H1 (cell line): ENCODE measurements around the gene KCNQ1. TPM values are rescaled to one million over a fixed set of nuclear protein-coding genes. Genes with fewer than 3 reads are reported as not detected.

Source experiments
- CTCF ChIA-PET: fragments of 300-600 bp; sonication (Branson Sonifier 250); formaldehyde crosslinking; loops from one replicate; lab custom pipeline; 2021; ENCODE audit not compliant: partially characterized antibody; lab: Charles Lee
- POLR2A ChIA-PET: fragments of 300-600 bp; sonication (Branson Sonifier 250); formaldehyde crosslinking; loops from one replicate; lab custom pipeline; 2021; ENCODE audit warnings: inconsistent platforms; ENCODE audit not compliant: partially characterized antibody; lab: Charles Lee
- DNase-seq, 2 experiments: peaks; one replicate each; pipeline versions ENCODE4 v3.0.0 to v3.0.0-alpha.2; 2010 to 2022; ENCODE audit warnings: low spot score in 2 of 2, low read depth in 1 of 2, mixed read lengths in 1 of 2
- FAIRE-seq: peaks from 2 replicates; lab custom pipeline; 2011; peaks lifted over from hg19 to GRCh38; lab: Jason Lieb, UNC
- H2AFZ ChIP-seq: 2 replicates; pipeline ENCODE4 v1.8.1; 2012; ENCODE audit warnings: low read length, inconsistent platforms
- H2AK5ac ChIP-seq: 2 replicates; pipeline ENCODE4 v1.6.1; 2013; ENCODE audit warnings: low read depth, low read length
- H2BK120ac ChIP-seq: replicated peaks from 2 replicates; pipeline ENCODE3; 2013; ENCODE audit warnings: low read depth, low read length, inconsistent platforms
- H2BK12ac ChIP-seq: 2 replicates; pipeline ENCODE4 v1.6.1; 2013; ENCODE audit warnings: low read depth, low read length
- H2BK15ac ChIP-seq: 2 replicates; pipeline ENCODE4 v1.6.1; 2013; ENCODE audit warnings: low read length
- H2BK20ac ChIP-seq: 2 replicates; pipeline ENCODE4 v1.6.1; 2013; ENCODE audit warnings: low read length
- H2BK5ac ChIP-seq: 2 replicates; pipeline ENCODE4 v1.6.1; 2013; ENCODE audit warnings: low read depth, low read length
- H3K14ac ChIP-seq: 2 replicates; pipeline ENCODE4 v1.6.1; 2013; ENCODE audit warnings: inconsistent platforms; ENCODE audit not compliant: insufficient read length
- H3K18ac ChIP-seq: 2 replicates; pipeline ENCODE4 v1.6.1; 2013; ENCODE audit warnings: low read length; ENCODE audit errors: extremely low read depth
- H3K23ac ChIP-seq: 2 replicates; pipeline ENCODE4 v1.6.1; 2013; ENCODE audit warnings: inconsistent platforms; ENCODE audit not compliant: insufficient read length
- H3K23me2 ChIP-seq: 2 replicates; pipeline ENCODE4 v1.6.1; 2013; ENCODE audit warnings: low read depth, low read length
- H3K27ac ChIP-seq: 2 replicates; pipeline ENCODE4 v1.6.1; 2011; ENCODE audit warnings: low read depth, low read length, inconsistent platforms
- H3K27me3 ChIP-seq, 4 experiments: replicated peaks in 1 of 4; 1 replicate in 1 of 4; 2 replicates in 3 of 4; pipeline versions ENCODE4 v1.6.1 to v1.8.1; 2011 to 2013; ENCODE audit warnings: low read length in 3 of 4, mild to moderate bottlenecking in 3 of 4, inconsistent platforms in 2 of 4, mixed read lengths in 2 of 4, moderate library complexity in 1 of 4; ENCODE audit not compliant: control insufficient read depth in 3 of 4, insufficient read depth in 3 of 4; ENCODE audit errors: extremely low read depth in 1 of 4
- H3K36me3 ChIP-seq, 4 experiments: 2 replicates each; pipeline versions ENCODE4 v1.6.1 to v1.8.1; 2011 to 2013; ENCODE audit warnings: mild to moderate bottlenecking in 4 of 4, low read length in 3 of 4, moderate library complexity in 2 of 4, control low read depth in 1 of 4, inconsistent platforms in 1 of 4; ENCODE audit not compliant: insufficient read depth in 4 of 4, control insufficient read depth in 2 of 4
- H3K4ac ChIP-seq: replicated peaks from 2 replicates; pipeline ENCODE3; 2013; ENCODE audit warnings: low read length, low read depth, mixed read lengths, inconsistent platforms; ENCODE audit not compliant: insufficient read length
- H3K4me1 ChIP-seq, 4 experiments: replicated peaks in 1 of 4; 1 replicate in 1 of 4; 2 replicates in 3 of 4; pipeline versions ENCODE4 v1.6.1 to v1.8.1; 2011 to 2013; ENCODE audit warnings: low read length in 3 of 4, inconsistent platforms in 2 of 4, mixed read lengths in 1 of 4; ENCODE audit not compliant: insufficient read depth in 4 of 4, control insufficient read depth in 3 of 4
- H3K4me2 ChIP-seq, 2 experiments: 2 replicates each; pipeline versions ENCODE4 v1.6.1 to v1.8.1; 2011 to 2013; ENCODE audit warnings: low read depth in 2 of 2, low read length in 2 of 2, control low read depth in 1 of 2, inconsistent platforms in 1 of 2, mild to moderate bottlenecking in 1 of 2; ENCODE audit not compliant: insufficient read depth in 1 of 2
- H3K4me3 ChIP-seq, 4 experiments: fragments of 200-600, 300-600 bp in 1 of 4; sonication (generic), shearing (Covaris generic), sonication (Bioruptor Twin) in 1 of 4; 2 replicates each; pipeline versions ENCODE4 v1.5.1 to v1.8.1; 2011 to 2016; ENCODE audit warnings: low read length in 4 of 4, low read depth in 3 of 4, control low read depth in 2 of 4, inconsistent platforms in 2 of 4, mild to moderate bottlenecking in 2 of 4, mixed read lengths in 1 of 4, moderate library complexity in 1 of 4; ENCODE audit not compliant: insufficient read depth in 2 of 4; ENCODE audit errors: extremely low read depth in 1 of 4
- H3K56ac ChIP-seq: replicated peaks from 2 replicates; pipeline ENCODE3; 2013; ENCODE audit warnings: low read depth, mild to moderate bottlenecking, mixed read lengths, low read length, inconsistent platforms; ENCODE audit not compliant: insufficient read length
- H3K79me1 ChIP-seq: 2 replicates; pipeline ENCODE4 v1.6.1; 2013; ENCODE audit warnings: low read depth, low read length, control low read depth
- H3K79me2 ChIP-seq, 2 experiments: 2 replicates each; pipeline versions ENCODE4 v1.6.1 to v1.8.1; 2012 to 2013; ENCODE audit warnings: low read length in 2 of 2, mild to moderate bottlenecking in 2 of 2, inconsistent platforms in 1 of 2; ENCODE audit not compliant: insufficient read depth in 2 of 2, control insufficient read depth in 1 of 2
- H3K9ac ChIP-seq, 4 experiments: replicated peaks in 1 of 4; 1 replicate in 1 of 4; 2 replicates in 3 of 4; pipeline versions ENCODE4 v1.6.1 to v1.8.1; 2011 to 2013; ENCODE audit warnings: low read depth in 3 of 4, low read length in 3 of 4, control low read depth in 2 of 4, mild to moderate bottlenecking in 2 of 4, moderate library complexity in 2 of 4, inconsistent platforms in 1 of 4; ENCODE audit errors: extremely low read depth in 1 of 4
- H3K9me3 ChIP-seq, 2 experiments: 2 replicates each; pipeline versions ENCODE4 v1.6.1 to v1.8.1; 2012 to 2013; ENCODE audit warnings: mild to moderate bottlenecking in 2 of 2, moderate library complexity in 2 of 2, control low read depth in 1 of 2, inconsistent platforms in 1 of 2, low read depth in 1 of 2, low read length in 1 of 2, mixed read lengths in 1 of 2; ENCODE audit not compliant: insufficient read depth in 2 of 2
- H4K20me1 ChIP-seq, 2 experiments: replicated peaks in 1 of 2; 2 replicates each; pipeline versions ENCODE3 to v1.8.1; 2011 to 2013; ENCODE audit warnings: inconsistent platforms in 2 of 2, low read length in 2 of 2, mild to moderate bottlenecking in 1 of 2; ENCODE audit not compliant: insufficient read depth in 2 of 2, control insufficient read depth in 1 of 2
- H4K5ac ChIP-seq: 2 replicates; pipeline ENCODE4 v1.6.1; 2013; ENCODE audit warnings: low read length, low read depth, mixed read lengths, inconsistent platforms; ENCODE audit not compliant: insufficient read length
- H4K8ac ChIP-seq: 2 replicates; pipeline ENCODE4 v1.8.0; 2013; ENCODE audit warnings: mild to moderate bottlenecking, moderate library complexity, low read length, inconsistent platforms; ENCODE audit not compliant: insufficient read depth; ENCODE audit errors: extremely low read depth
- H4K91ac ChIP-seq: replicated peaks from 2 replicates; pipeline ENCODE3; 2013; ENCODE audit warnings: low read length, mixed read lengths, inconsistent platforms; ENCODE audit not compliant: insufficient read length
- WGBS, 2 experiments: shearing (Covaris generic) in 1 of 2; methylation state at CpG; one replicate each; pipeline versions ENCODE4 v1.1.6 to v1.1.7; 2013 to 2015; ENCODE audit warnings: low lambda C conversion rate in 2 of 2, mixed read lengths in 2 of 2, inconsistent platforms in 1 of 2, low coverage in 1 of 2, missing lambda C conversion rate in 1 of 2; ENCODE audit not compliant: insufficient replicate concordance in 2 of 2, insufficient coverage in 1 of 2, insufficient read length in 1 of 2; ENCODE audit errors: extremely low coverage in 1 of 2, missing lambda C conversion rate in 1 of 2; 5-methylcytosine and 5-hydroxymethylcytosine counted together
- polyA plus RNA-seq, 7 experiments: library from polyadenylated mRNA; depleted of rRNA in 3 of 7; stranded (reverse) in 5 of 7; unstranded in 2 of 7; fragments of >200 nt in 5 of 7; fragments of 200-250 nt in 2 of 7; gene quantifications; 1 replicate in 5 of 7; 2 replicates in 1 of 7; 4 replicates in 1 of 7; pipeline versions ENCODE4 v1.2.1 to v1.2.3, GENCODE V29; 2011 to 2013; ENCODE audit warnings: missing spikeins in 2 of 7, mixed read lengths in 2 of 7
- total RNA-seq: library from RNA; stranded (reverse); fragmentation: NEBNext Ultra II Directional; extraction: Animal tissue kit (Norgen Biotek cat#: 25700); gene quantifications from 2 replicates; pipeline ENCODE4 v1.2.1, GENCODE V29; 2021

The KCNQ1 gene
- total and polyA plus RNA-seq, 2 of the 8 experiments (the other 6 are each of a cell fraction or from before 2014, with no cell fraction given) = 1.9 to 2.0 TPM

- no peak overlapping the region for H4K8ac ChIP-seq
These were observed 269.6 kb downstream of the KCNQ1 start for GRCh38 chr11:2714463-2714800.

More at GRCh38 chr11:2714463-2714800, 269.6 kb downstream of the KCNQ1 start:
- H3K79me1 ChIP-seq = no peaks in the 10 kb centered on the region
- ChIA-PET CTCF (interaction anchor here (1.0 kb wide), 1 partner anchor 12 kb away, joined by 3 read pairs; no protein-coding TSS in a partner anchor), POLR2A (no interaction called here)
- H3K79me2 ChIP-seq = no peaks in the 10 kb centered on the region
- no peak overlapping the region for H3K9ac ChIP-seq
- H2BK12ac ChIP-seq = no peak overlapping the region
- H2BK120ac ChIP-seq = no peak overlapping the region
- H3K4me2 ChIP-seq = no peak overlapping the region
- H3K14ac ChIP-seq = no peak overlapping the region
- no peak overlapping the region for H4K5ac ChIP-seq
- H3K56ac ChIP-seq = no peak overlapping the region
- no peak overlapping the region for H4K91ac ChIP-seq
- no peak overlapping the region for H2BK15ac ChIP-seq
- no peaks in the 10 kb centered on the region for H3K23me2 ChIP-seq
- H4K20me1 ChIP-seq = peaks cover under 1 to 2% of the 10 kb centered on the region in 2 experiments
- H3K27me3 ChIP-seq = peaks cover 11 to 86% (median 63%) of the 10 kb centered on the region in 4 experiments
- H3K4ac ChIP-seq = no peak overlapping the region
- FAIRE-seq (no peak), DNase-seq (no peak)
- no peak overlapping the region for H3K18ac ChIP-seq
- H2AFZ ChIP-seq = no peak overlapping the region
- H3K27ac ChIP-seq = no peak overlapping the region
- no peak overlapping the region for H3K4me3 ChIP-seq
- no peak overlapping the region for H2AK5ac ChIP-seq
- no peak overlapping the region for H2BK20ac ChIP-seq
- H3K36me3 ChIP-seq = no peaks in the 10 kb centered on the region
- peaks cover 6 to 14% (median 10%) of the 10 kb centered on the region in 4 experiments for H3K4me1 ChIP-seq
- WGBS, 2 experiments = 80% methylated on average over 9 of the region's 9 CpGs; no CpG with 5 or more reads in 1 of the 2 experiments
- H2BK5ac ChIP-seq = no peak overlapping the region
- H3K23ac ChIP-seq = no peak overlapping the region
- peaks cover 0 to 7% of the 10 kb centered on the region in 2 experiments; a peak in 2 of 4 replicates for H3K9me3 ChIP-seq
